ENCODE data around the gene EIF3L.

The EIF3L gene

GRCh38 chr22:37924386-37925065 is 75.3 kb downstream of the EIF3L start:
- H3K4me3 ChIP-seq (ENCODE audit: low read depth, low read length) = no peak overlapping the region
- no peak for DNase-seq (ENCODE audit: low read depth)
- TF ChIP-seq, protein P1, sequence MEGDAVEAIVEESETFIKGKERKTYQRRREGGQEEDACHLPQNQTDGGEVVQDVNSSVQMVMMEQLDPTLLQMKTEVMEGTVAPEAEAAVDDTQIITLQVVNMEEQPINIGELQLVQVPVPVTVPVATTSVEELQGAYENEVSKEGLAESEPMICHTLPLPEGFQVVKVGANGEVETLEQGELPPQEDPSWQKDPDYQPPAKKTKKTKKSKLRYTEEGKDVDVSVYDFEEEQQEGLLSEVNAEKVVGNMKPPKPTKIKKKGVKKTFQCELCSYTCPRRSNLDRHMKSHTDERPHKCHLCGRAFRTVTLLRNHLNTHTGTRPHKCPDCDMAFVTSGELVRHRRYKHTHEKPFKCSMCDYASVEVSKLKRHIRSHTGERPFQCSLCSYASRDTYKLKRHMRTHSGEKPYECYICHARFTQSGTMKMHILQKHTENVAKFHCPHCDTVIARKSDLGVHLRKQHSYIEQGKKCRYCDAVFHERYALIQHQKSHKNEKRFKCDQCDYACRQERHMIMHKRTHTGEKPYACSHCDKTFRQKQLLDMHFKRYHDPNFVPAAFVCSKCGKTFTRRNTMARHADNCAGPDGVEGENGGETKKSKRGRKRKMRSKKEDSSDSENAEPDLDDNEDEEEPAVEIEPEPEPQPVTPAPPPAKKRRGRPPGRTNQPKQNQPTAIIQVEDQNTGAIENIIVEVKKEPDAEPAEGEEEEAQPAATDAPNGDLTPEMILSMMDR (IDR thresholded peaks at IDR 0.05; ENCODE audit: low read depth, low read length, missing control alignments) = no peak

GRCh38 chr22:37925330-37925729 is 76.1 kb downstream of the EIF3L start:
- TF ChIP-seq, protein P1 (IDR thresholded peaks at IDR 0.05; ENCODE audit: low read depth, low read length, missing control alignments) = no peak
- no peak overlapping the region for H3K4me3 ChIP-seq (ENCODE audit: low read depth, low read length)
- no peak for DNase-seq (ENCODE audit: low read depth)

DNA sequence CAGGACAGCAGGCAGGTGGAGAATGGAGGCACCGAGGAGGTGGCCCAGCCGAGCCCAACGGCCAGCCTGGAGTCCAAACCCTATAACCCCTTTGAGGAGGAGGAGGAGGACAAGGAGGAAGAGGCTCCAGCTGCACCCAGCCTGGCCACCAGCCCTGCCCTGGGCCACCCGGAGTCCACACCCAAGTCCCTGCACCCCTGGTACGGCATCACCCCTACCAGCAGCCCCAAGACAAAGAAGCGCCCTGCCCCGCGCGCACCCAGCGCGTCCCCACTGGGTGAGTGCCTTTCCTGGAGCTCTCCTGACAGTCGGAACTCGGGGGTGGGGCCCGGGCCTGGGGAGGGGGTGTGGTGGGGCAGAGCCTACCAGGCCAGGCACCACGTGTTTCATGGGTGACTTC is 76.5 kb downstream of the EIF3L start:
- TF ChIP-seq, protein P1 (IDR thresholded peaks at IDR 0.05; ENCODE audit: low read depth, low read length, missing control alignments) = no peak
- no peak for DNase-seq (ENCODE audit: low read depth)
- H3K4me3 ChIP-seq (ENCODE audit: low read depth, low read length) = no peak overlapping the region

- H3K4me3 ChIP-seq (ENCODE audit: low read depth, low read length) = no peak overlapping the region
- TF ChIP-seq, protein P1 (IDR thresholded peaks at IDR 0.05; ENCODE audit: low read depth, low read length, missing control alignments) = no peak
- no peak for DNase-seq (ENCODE audit: low read depth)
Observed at GRCh38 chr22:37926358-37926757, 77.1 kb downstream of the EIF3L start.

- DNase-seq (ENCODE audit: low read depth) = no peak
- H3K4me3 ChIP-seq (ENCODE audit: low read depth, low read length) = no peak overlapping the region
- TF ChIP-seq, protein P1 (IDR thresholded peaks at IDR 0.05; ENCODE audit: low read depth, low read length, missing control alignments) = no peak
Observed at GRCh38 chr22:37926771-37927636, 77.8 kb downstream of the EIF3L start.

DNA sequence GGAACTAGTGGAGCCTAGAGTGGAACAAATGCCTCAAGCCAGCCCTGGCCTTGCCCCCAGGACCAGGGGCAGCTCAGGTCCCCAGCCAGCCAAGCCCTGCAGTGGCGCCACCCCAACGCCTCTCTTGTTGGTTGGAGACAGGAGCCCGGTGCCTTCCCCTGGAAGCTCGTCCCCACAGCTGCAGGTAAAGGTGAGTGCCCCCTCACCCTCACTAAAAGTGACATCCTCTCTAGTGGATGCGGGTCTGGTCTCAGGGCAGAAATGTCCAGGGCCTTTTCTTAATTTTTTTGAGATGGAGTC is 78.4 kb downstream of the EIF3L start:
- no peak overlapping the region for H3K4me3 ChIP-seq (ENCODE audit: low read depth, low read length)
- TF ChIP-seq, protein P1 (IDR thresholded peaks at IDR 0.05; ENCODE audit: low read depth, low read length, missing control alignments) = no peak
- no peak for DNase-seq (ENCODE audit: low read depth)
